ENCODE results near the gene IL5. TPM values are rescaled to one million over a fixed set of nuclear protein-coding genes. Genes with fewer than 3 reads are reported as not detected.
"Not testable (repeated sequence)": the region's sequence is repeated elsewhere in the genome, so short reads cannot be mapped to it uniquely, and the experiment has no call there.

IL5 gene
- polyA plus RNA-seq (2012; ENCODE audit: low read depth, missing spikeins) = not detected

GRCh38 chr5:132543472-132544201 lies at the start of gene IL5:
TSS of gene IL5 (minus strand) at chr5:132543522. CDS start at chr5:132543478, 44 bp downstream.
- FAIRE-seq (no peak), DNase-seq (ENCODE audit: insufficient read length, low spot score) (no peak)
- TF ChIP-seq POLR2AphosphoS5 (IDR thresholded peaks at IDR 0.05; ENCODE audit: low read depth, low read length) (no peak), SPI1 (IDR thresholded peaks at IDR 0.05; ENCODE audit: low read depth, low read length) (no peak), PAX5 (IDR thresholded peaks at IDR 0.05; ENCODE audit: insufficient read depth, low read length, severe bottlenecking) (no peak), POU2F2 (IDR thresholded peaks at IDR 0.05; ENCODE audit: low read depth, low read length) (no peak)

GRCh38 chr5:132592521-132592920 lies 49.2 kb upstream of the IL5 start:
- peak; percentile 69 for FAIRE-seq
- no peak for DNase-seq (ENCODE audit: insufficient read length, low spot score)
- no peak for TF ChIP-seq POLR2AphosphoS5 (IDR thresholded peaks at IDR 0.05; ENCODE audit: low read depth, low read length)
- no peak for TF ChIP-seq POLR2A (IDR thresholded peaks at IDR 0.05; ENCODE audit: low read depth, low read length)
- no peak for TF ChIP-seq SPI1 (IDR thresholded peaks at IDR 0.05; ENCODE audit: low read depth, low read length)
- TF ChIP-seq TAF1 (IDR thresholded peaks at IDR 0.05; ENCODE audit: low read depth, low read length) = no peak
- TF ChIP-seq PAX5 (IDR thresholded peaks at IDR 0.05; ENCODE audit: insufficient read depth, low read length, severe bottlenecking) = no peak
- no peak for TF ChIP-seq POU2F2 (IDR thresholded peaks at IDR 0.05; ENCODE audit: low read depth, low read length)

GRCh38 chr5:132591145-132591544 lies 47.8 kb upstream of the IL5 start:
- FAIRE-seq (peak; percentile 81), DNase-seq (ENCODE audit: insufficient read length, low spot score) (no peak)
- TF ChIP-seq PAX5 (IDR thresholded peaks at IDR 0.05; ENCODE audit: insufficient read depth, low read length, severe bottlenecking) (no peak), TAF1 (IDR thresholded peaks at IDR 0.05; ENCODE audit: low read depth, low read length) (no peak), POLR2A (IDR thresholded peaks at IDR 0.05; ENCODE audit: low read depth, low read length) (no peak), POU2F2 (IDR thresholded peaks at IDR 0.05; ENCODE audit: low read depth, low read length) (no peak), POLR2AphosphoS5 (IDR thresholded peaks at IDR 0.05; ENCODE audit: low read depth, low read length) (no peak), SPI1 (IDR thresholded peaks at IDR 0.05; ENCODE audit: low read depth, low read length) (no peak)

- TF ChIP-seq POLR2A (IDR thresholded peaks at IDR 0.05; ENCODE audit: low read depth, low read length) = no peak
- no peak for TF ChIP-seq TAF1 (IDR thresholded peaks at IDR 0.05; ENCODE audit: low read depth, low read length)
- no peak for TF ChIP-seq POLR2AphosphoS5 (IDR thresholded peaks at IDR 0.05; ENCODE audit: low read depth, low read length)
- no peak for TF ChIP-seq PAX5 (IDR thresholded peaks at IDR 0.05; ENCODE audit: insufficient read depth, low read length, severe bottlenecking)
- no peak for TF ChIP-seq SPI1 (IDR thresholded peaks at IDR 0.05; ENCODE audit: low read depth, low read length)
- TF ChIP-seq POU2F2 (IDR thresholded peaks at IDR 0.05; ENCODE audit: low read depth, low read length) = no peak
- FAIRE-seq = no peak
- no peak for DNase-seq (ENCODE audit: insufficient read length, low spot score)
These were observed 46.1 kb upstream of the IL5 start for GRCh38 chr5:132589467-132589866.

- DNase-seq (ENCODE audit: insufficient read length, low spot score) (no peak), FAIRE-seq (no peak)
- no peak for TF ChIP-seq POLR2AphosphoS5 (IDR thresholded peaks at IDR 0.05; ENCODE audit: low read depth, low read length)
- TF ChIP-seq PAX5 (IDR thresholded peaks at IDR 0.05; ENCODE audit: insufficient read depth, low read length, severe bottlenecking) = no peak
- TF ChIP-seq SPI1 (IDR thresholded peaks at IDR 0.05; ENCODE audit: low read depth, low read length) = no peak
- TF ChIP-seq POU2F2 (IDR thresholded peaks at IDR 0.05; ENCODE audit: low read depth, low read length) = no peak
- TF ChIP-seq POLR2A (IDR thresholded peaks at IDR 0.05; ENCODE audit: low read depth, low read length) = no peak
- no peak for TF ChIP-seq TAF1 (IDR thresholded peaks at IDR 0.05; ENCODE audit: low read depth, low read length)
These were observed 42.7 kb upstream of the IL5 start for GRCh38 chr5:132586063-132586462.

GRCh38 chr5:132584560-132584959 lies 41.2 kb upstream of the IL5 start:
- DNase-seq (ENCODE audit: insufficient read length, low spot score); FAIRE-seq: not testable (repeated sequence)

- TF ChIP-seq POLR2A (IDR thresholded peaks at IDR 0.05; ENCODE audit: low read depth, low read length) (no peak), PAX5 (IDR thresholded peaks at IDR 0.05; ENCODE audit: insufficient read depth, low read length, severe bottlenecking) (no peak), TAF1 (IDR thresholded peaks at IDR 0.05; ENCODE audit: low read depth, low read length) (no peak), POLR2AphosphoS5 (IDR thresholded peaks at IDR 0.05; ENCODE audit: low read depth, low read length) (no peak), POU2F2 (IDR thresholded peaks at IDR 0.05; ENCODE audit: low read depth, low read length) (no peak), SPI1 (IDR thresholded peaks at IDR 0.05; ENCODE audit: low read depth, low read length) (no peak)
- DNase-seq (ENCODE audit: insufficient read length, low spot score) = no peak
- no peak for FAIRE-seq
These were observed 32.8 kb upstream of the IL5 start for GRCh38 chr5:132576123-132576522.

GRCh38 chr5:132566657-132567056 lies 23.3 kb upstream of the IL5 start:
- peak; percentile 5 for FAIRE-seq
- TF ChIP-seq PAX5 (IDR thresholded peaks at IDR 0.05; ENCODE audit: insufficient read depth, low read length, severe bottlenecking) = no peak
- no peak for TF ChIP-seq POLR2A (IDR thresholded peaks at IDR 0.05; ENCODE audit: low read depth, low read length)
- TF ChIP-seq POU2F2 (IDR thresholded peaks at IDR 0.05; ENCODE audit: low read depth, low read length) = no peak
- TF ChIP-seq TAF1 (IDR thresholded peaks at IDR 0.05; ENCODE audit: low read depth, low read length) = no peak
- no peak for TF ChIP-seq SPI1 (IDR thresholded peaks at IDR 0.05; ENCODE audit: low read depth, low read length)
- no peak for TF ChIP-seq POLR2AphosphoS5 (IDR thresholded peaks at IDR 0.05; ENCODE audit: low read depth, low read length)

GRCh38 chr5:132564555-132564954 lies 21.2 kb upstream of the IL5 start:
- FAIRE-seq; DNase-seq (ENCODE audit: insufficient read length, low spot score): not testable (repeated sequence)

More at GRCh38 chr5:132566657-132567056, 23.3 kb upstream of the IL5 start:
- DNase-seq (ENCODE audit: insufficient read length, low spot score) = no peak

- DNase-seq (ENCODE audit: insufficient read length, low spot score) (no peak), FAIRE-seq (no peak)
- TF ChIP-seq TAF1 (IDR thresholded peaks at IDR 0.05; ENCODE audit: low read depth, low read length) (no peak), SPI1 (IDR thresholded peaks at IDR 0.05; ENCODE audit: low read depth, low read length) (no peak), POU2F2 (IDR thresholded peaks at IDR 0.05; ENCODE audit: low read depth, low read length) (no peak), POLR2AphosphoS5 (IDR thresholded peaks at IDR 0.05; ENCODE audit: low read depth, low read length) (no peak), POLR2A (IDR thresholded peaks at IDR 0.05; ENCODE audit: low read depth, low read length) (no peak), PAX5 (IDR thresholded peaks at IDR 0.05; ENCODE audit: insufficient read depth, low read length, severe bottlenecking) (no peak)
These were observed 18.3 kb upstream of the IL5 start for GRCh38 chr5:132561601-132562000.
